ENCODE measurements around the gene DDX60.
"Not testable (repeated sequence)": the region's sequence is repeated elsewhere in the genome, so short reads cannot be mapped to it uniquely, and the experiment has no call there.

The DDX60 gene

GRCh38 chr4:168293386-168293975 lies 25.1 kb downstream of the DDX60 start:
- no peak for DNase-seq

- DNase-seq: no peak
Measured at GRCh38 chr4:168291242-168291641, 27.3 kb downstream of the DDX60 start.

GRCh38 chr4:168285850-168286249 lies 32.7 kb downstream of the DDX60 start:
- not testable (repeated sequence) for DNase-seq

- DNase-seq: no peak
Measured at GRCh38 chr4:168279556-168279955, 39.0 kb downstream of the DDX60 start.

- no peak for DNase-seq
Measured at GRCh38 chr4:168275836-168276235, 42.7 kb downstream of the DDX60 start.

GRCh38 chr4:168274871-168275270 lies 43.7 kb downstream of the DDX60 start:
- DNase-seq: no peak

GRCh38 chr4:168273838-168274237 lies 44.7 kb downstream of the DDX60 start:
- DNase-seq: no peak

- no peak for DNase-seq
Measured at GRCh38 chr4:168272488-168272887, 46.1 kb downstream of the DDX60 start.

GRCh38 chr4:168269896-168270295 lies 48.7 kb downstream of the DDX60 start:
- peak; percentile 5 for DNase-seq

GRCh38 chr4:168265327-168265726 lies 53.2 kb downstream of the DDX60 start:
- DNase-seq: no peak

GRCh38 chr4:168264903-168265302 lies 53.6 kb downstream of the DDX60 start:
- DNase-seq: peak; percentile 38

- DNase-seq: no peak
Measured at GRCh38 chr4:168263039-168263438, 55.5 kb downstream of the DDX60 start.

- no peak for DNase-seq
Measured at GRCh38 chr4:168259096-168259495, 59.5 kb downstream of the DDX60 start.

- DNase-seq: no peak
Measured at GRCh38 chr4:168257768-168258167, 60.8 kb downstream of the DDX60 start.

GRCh38 chr4:168248176-168248710 lies 70.3 kb downstream of the DDX60 start:
- DNase-seq: no peak

GRCh38 chr4:168247603-168248002 lies 70.9 kb downstream of the DDX60 start:
- DNase-seq: no peak

- no peak for DNase-seq
Measured at GRCh38 chr4:168241953-168242352, 76.6 kb downstream of the DDX60 start.

GRCh38 chr4:168240821-168241220 lies 77.7 kb downstream of the DDX60 start:
- DNase-seq: no peak

- DNase-seq: peak; percentile 10
Measured at GRCh38 chr4:168221301-168221700, 97.3 kb downstream of the DDX60 start.

GRCh38 chr4:168220893-168221292 lies 97.7 kb downstream of the DDX60 start:
- DNase-seq: no peak

- DNase-seq: no peak
Measured at GRCh38 chr4:168218645-168219044, 99.9 kb downstream of the DDX60 start.

GRCh38 chr4:168213511-168213910 lies 105.0 kb downstream of the DDX60 start:
- DNase-seq: not testable (repeated sequence)

GRCh38 chr4:168212656-168213055 lies 105.9 kb downstream of the DDX60 start:
- no peak for DNase-seq

GRCh38 chr4:168208957-168209614 lies 109.5 kb downstream of the DDX60 start:
- DNase-seq: no peak

Measured in NCI-H510A treated with DMSO at 0.1 percent for 48 hours (cell line).